ENCODE measurements around the gene ASCL2. TPM values are rescaled to one million over a fixed set of nuclear protein-coding genes. Genes with fewer than 3 reads are reported as not detected.

ASCL2 gene
- total RNA-seq, 1 donor from 2014 or later: 0.58 TPM

DNA sequence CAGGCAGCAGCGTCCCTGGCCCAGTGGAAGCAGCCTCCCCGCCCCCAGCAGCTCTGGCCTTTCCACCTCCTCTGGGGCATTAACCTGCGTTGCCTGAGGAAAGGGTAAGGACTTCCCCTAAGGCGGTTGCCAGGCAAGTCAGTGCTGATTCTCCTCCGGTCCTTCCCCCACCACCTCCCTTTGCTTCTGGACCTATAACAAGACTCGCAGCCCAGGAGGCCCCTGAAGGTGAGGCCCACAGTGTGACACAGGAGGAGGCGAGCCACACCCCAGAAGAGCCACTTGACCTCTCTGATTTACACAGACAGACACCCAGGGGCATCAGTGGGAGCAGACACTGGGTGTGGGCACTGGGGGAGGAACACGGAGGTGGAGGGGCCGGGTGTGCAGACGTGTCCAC, 35.4 kb downstream of the ASCL2 start:
- no peaks in the 10 kb centered on the region for H3K4me1 Mint-ChIP-seq
- no peak overlapping the region for H3K4me3 Mint-ChIP-seq
- H3K9me3 Mint-ChIP-seq: peaks cover 22% of the 10 kb centered on the region
- no peak overlapping the region for H3K27ac Mint-ChIP-seq
- DNase-seq (ENCODE audit: low spot score in 2 of 2, unreplicated experiment in 2 of 2): no peak
- H3K27me3 Mint-ChIP-seq (ENCODE audit: low read depth): peaks cover 28% of the 10 kb centered on the region
- no peak for TF ChIP-seq CTCF (IDR thresholded peaks at IDR 0.05; ENCODE audit: unreplicated experiment)
- no peaks in the 10 kb centered on the region for H3K36me3 Mint-ChIP-seq

- Mint-ChIP-seq H3K27me3 (ENCODE audit: low read depth) (peaks cover 30% of the 10 kb centered on the region), H3K27ac (no peak overlapping the region), H3K4me3 (no peak overlapping the region), H3K4me1 (no peaks in the 10 kb centered on the region), H3K9me3 (peaks cover 32% of the 10 kb centered on the region), H3K36me3 (no peaks in the 10 kb centered on the region)
- TF ChIP-seq CTCF (IDR thresholded peaks at IDR 0.05; ENCODE audit: unreplicated experiment): no peak
- no peak for DNase-seq (ENCODE audit: low spot score in 2 of 2, unreplicated experiment in 2 of 2)
These were observed 36.5 kb downstream of the ASCL2 start for GRCh38 chr11:2233693-2234455.

DNA sequence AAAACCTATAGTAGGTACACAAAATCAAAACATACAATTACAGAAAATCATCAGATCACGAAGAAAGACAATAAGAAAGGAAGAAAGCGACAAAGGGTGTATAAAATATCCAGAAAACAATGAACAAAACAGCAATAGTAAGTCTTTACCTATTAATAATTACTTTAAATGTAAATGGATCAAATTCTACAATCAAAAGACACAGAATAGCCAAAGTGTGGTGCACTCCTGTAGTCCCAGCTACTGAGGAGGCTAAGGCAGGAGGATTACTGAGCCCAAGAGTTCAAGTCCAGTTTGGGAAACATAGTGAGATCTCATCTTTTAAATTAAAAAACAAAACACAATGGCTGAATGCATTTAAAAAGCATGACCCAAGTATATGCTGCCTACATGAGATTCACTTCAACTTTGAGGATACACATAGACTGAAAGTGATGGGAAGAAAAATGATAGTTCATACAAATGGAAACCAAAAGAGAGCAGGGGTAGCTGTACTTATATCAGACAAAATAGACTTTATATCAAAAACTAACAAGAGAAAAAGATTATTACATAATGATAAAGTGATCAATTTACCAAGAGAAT, 40.6 kb downstream of the ASCL2 start:
- Mint-ChIP-seq H3K36me3 (no peaks in the 10 kb centered on the region), H3K4me3 (no peak overlapping the region), H3K4me1 (no peaks in the 10 kb centered on the region), H3K27ac (no peak overlapping the region), H3K27me3 (ENCODE audit: low read depth) (peaks cover 34% of the 10 kb centered on the region), H3K9me3 (peaks cover 50% of the 10 kb centered on the region)
- DNase-seq (ENCODE audit: low spot score in 2 of 2, unreplicated experiment in 2 of 2): no peak
- TF ChIP-seq CTCF (IDR thresholded peaks at IDR 0.05; ENCODE audit: unreplicated experiment): no peak

DNA sequence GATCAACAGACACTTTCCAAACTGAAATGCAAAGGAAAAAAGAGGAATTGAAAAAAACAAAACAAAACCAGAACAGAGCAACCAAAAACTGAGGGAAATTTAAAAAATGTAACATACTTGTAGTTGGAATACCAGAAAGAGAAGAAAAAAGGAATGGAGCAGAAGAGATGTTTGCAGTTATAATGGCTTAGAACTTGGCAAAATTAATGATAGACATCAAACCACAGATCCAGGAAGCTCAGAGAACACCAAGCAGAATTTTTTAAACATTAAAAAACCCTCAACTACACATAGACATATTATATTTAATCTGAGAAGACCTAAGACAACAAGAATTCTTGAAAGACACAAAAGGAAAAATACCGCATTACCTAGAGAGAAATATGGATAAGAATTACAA, 46.1 kb downstream of the ASCL2 start:
- Mint-ChIP-seq H3K27ac (no peak overlapping the region), H3K4me1 (no peaks in the 10 kb centered on the region), H3K36me3 (no peaks in the 10 kb centered on the region), H3K4me3 (no peak overlapping the region), H3K9me3 (peaks cover 42% of the 10 kb centered on the region), H3K27me3 (ENCODE audit: low read depth) (peaks cover 23% of the 10 kb centered on the region)
- TF ChIP-seq CTCF (IDR thresholded peaks at IDR 0.05; ENCODE audit: unreplicated experiment): no peak
- DNase-seq (ENCODE audit: low spot score in 2 of 2, unreplicated experiment in 2 of 2): no peak

GRCh38 chr11:2223153-2223794, 47.1 kb downstream of the ASCL2 start:
- H3K4me3 Mint-ChIP-seq: no peak overlapping the region
- H3K9me3 Mint-ChIP-seq: peaks cover 37% of the 10 kb centered on the region
- no peaks in the 10 kb centered on the region for H3K4me1 Mint-ChIP-seq
- no peak overlapping the region for H3K27ac Mint-ChIP-seq
- H3K36me3 Mint-ChIP-seq: no peaks in the 10 kb centered on the region
- H3K27me3 Mint-ChIP-seq (ENCODE audit: low read depth): peaks cover 29% of the 10 kb centered on the region
- DNase-seq (ENCODE audit: low spot score in 2 of 2, unreplicated experiment in 2 of 2): no peak
- no peak for TF ChIP-seq CTCF (IDR thresholded peaks at IDR 0.05; ENCODE audit: unreplicated experiment)
